GM18868 (cell line): ENCODE data around the gene FBXO9.

ENCODE experiments used
- ATAC-seq: cut with Tn5 transposase; IDR thresholded peaks from one replicate; pipeline ENCODE4 v1.9.1; 2021; ENCODE audit warnings: mild to moderate bottlenecking, moderate library complexity; ENCODE audit not compliant: unreplicated experiment

Gene FBXO9

DNA sequence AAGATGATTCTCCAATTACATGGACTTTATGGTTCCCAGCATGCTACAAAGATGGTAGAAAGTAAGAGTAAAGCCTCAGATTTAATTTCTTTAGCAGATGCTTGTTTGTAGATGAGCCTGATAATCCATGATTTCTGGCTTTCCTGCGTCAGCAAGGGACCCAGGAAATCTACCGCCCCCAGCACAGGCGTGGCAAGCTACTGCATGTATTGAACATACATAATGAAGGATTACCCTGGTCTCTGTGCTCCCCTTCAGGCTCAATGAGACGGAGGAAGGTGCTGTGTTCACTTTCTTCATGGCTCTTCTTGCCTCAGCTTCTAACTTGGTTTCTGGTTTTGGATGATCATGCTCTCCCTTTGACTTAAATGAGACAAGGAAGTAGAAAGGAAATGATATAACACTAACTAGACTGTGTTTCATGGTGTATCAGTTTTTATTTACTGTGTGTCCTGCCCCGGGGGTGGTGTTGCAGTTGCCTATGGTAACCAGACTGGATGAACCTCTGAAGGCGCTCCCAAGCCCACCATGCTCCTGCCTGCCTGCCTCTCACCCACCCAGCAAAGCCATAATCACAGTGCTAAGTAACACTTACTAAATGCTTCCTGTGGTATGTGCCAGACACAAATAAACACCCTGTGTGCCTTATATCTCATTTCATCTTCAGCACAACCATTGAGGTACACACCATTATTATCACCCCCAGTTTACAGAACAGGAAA is 65.5 kb downstream of the FBXO9 start:
- ATAC-seq: no peak

DNA sequence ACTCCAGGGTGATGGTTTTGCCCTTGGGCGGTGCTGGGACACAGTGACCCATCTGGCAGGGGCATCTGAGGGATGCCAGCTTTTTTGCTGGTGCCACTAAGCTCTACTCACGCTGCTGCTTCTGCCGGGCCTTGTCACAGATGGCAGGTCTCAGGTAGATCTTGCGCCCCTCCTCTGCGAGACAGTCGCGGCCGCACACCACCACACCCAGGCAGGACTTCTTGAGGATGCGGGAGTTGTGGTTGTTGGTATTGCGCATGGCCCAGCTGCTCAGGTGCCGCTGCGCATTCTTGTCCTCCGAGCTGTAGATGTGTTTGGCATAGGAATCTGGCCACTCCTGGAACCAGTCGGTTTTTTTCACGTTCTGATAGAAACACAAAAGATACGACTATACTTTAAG is 68.8 kb downstream of the FBXO9 start:
- no peak for ATAC-seq

DNA sequence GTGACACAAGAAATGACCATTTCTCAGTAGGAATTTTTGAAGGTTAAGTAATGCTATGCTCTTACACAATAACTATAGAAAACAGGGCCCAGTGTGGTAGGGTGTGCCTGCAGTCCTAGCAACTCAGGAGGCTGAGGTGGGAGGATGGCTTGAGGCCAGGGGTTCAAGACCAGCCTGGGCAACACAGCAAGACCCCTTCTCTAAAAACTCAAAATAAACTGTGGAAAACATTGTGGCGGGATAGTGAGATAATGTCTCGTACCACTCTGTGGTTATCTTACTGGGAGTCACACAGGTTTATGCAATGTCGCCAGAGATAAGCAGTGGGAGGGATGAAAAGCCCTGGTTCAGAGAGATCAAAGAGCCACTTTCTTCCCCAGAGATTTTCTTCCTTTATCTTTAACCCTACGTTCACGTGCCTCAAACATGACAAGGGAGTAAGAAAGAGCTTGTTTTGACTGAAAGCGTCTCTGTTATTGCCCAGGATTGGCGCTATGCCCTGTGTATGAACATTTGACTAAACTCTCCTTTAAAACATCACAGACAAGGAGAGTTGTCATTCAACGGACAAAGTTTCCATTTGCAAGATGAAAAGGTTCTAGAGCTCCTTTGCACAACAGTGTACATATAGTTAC is 69.5 kb downstream of the FBXO9 start:
- no peak for ATAC-seq

DNA sequence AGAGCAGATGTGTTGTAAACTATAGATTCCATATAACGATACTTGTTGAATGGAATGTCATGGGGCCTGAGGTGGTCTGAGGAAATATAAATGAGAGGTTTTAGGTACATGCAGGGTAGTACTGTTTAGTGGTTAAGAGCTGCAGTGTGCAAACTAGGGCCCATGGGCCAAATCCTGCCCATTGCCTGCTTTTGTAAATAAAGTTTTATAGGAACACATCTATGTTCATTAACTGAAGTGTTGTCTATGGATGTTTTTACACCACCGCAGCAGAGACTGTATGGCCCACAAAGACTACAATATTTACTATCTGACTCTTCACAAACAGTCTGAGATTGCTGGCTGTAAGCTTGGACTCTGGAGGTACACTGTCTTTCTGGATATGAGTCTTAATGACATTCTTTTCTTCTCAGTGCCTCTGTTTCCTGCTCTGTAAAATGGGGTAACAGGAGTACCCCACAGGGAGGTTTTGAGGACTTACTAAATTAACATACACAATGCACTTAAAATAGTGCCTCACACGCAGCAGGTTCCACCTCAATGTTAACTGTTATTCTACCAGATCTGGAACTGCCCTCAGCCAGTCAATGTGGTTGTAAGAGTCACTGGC is 70.9 kb downstream of the FBXO9 start:
- ATAC-seq: no peak

DNA sequence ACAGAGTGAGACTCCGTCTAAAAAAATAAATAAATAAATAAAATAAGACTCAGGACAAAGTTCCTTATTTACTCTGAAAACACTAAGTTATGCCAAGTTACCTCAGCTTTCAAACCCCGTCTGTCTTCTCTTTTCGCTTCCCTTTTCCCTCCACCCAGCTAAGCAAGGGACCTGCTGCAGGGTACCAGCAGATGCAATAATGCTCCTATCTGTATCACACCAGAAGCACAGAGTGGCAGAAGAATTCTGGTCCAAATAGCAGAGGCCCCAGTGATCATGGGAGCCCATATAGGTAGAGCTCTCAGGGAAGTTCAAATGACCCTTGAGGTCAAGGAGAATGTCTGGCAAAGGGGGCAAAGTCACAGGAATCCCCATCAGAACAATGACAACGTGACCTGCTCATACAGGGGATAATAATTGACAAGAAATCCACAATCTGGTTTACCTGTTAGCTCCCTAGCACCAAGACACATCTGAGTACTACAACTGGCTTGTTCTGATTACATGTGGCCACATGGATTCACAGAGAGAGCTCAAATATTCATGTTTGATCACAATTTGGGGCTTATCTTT is 74.7 kb downstream of the FBXO9 start:
- no peak for ATAC-seq

DNA sequence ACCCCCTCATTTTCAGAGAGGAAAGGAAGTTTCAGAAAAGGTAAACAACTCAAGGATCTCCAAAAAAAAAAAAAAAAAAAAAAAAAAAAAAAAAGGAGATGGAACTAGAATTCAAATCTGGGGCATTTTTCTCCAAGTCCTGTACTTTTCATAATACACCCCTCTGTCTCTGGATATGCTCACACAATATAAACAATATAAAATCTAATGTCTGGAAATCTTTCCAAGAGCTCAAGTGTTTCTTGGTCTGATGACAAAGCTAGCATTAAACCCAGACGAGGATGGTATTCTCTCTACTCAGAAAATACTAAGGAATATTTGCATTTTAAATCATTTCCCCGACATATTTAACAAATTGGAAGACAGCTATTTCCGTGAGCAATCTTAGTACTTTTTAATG is 77.6 kb downstream of the FBXO9 start:
- no peak for ATAC-seq

DNA sequence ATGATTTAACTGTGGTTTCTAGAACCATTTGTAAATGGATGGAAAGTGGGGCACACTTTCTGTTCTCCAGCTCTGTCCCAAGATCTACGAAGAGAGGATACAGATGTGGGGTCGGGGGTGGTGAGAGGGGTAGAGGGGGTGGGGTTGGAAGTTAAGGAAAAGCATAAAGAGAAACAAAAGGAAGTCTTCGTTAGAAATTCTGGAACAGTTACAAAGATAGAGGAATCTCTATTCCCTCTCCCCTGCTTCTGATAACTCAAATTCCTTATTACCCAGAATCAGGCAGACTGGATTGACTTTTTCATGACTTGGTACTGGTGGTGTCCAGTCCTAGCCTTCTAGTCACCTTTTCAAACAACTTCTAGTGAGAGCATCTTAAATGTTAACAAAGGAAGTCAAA is 78.5 kb downstream of the FBXO9 start:
- no peak for ATAC-seq

DNA sequence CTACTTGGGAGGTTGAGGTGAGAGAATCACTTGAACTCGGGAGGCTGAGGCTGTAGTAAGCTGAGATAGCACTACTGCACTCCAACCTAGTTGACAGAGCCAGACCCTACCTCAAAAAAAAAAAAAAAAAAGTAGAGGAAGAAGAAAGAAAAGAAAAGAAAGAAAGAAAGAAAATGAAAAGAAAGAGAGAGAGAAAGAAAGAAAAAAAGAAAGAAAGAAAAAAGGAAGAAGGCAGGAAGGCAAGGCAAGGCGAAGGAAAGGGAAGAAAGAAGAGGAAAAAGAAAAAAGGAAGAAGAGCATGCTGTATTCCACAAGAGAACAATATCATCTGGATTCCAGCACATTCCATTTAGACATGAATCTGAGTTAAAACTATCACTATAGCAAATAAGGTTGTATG is 79.6 kb downstream of the FBXO9 start:
- ATAC-seq: no peak

DNA sequence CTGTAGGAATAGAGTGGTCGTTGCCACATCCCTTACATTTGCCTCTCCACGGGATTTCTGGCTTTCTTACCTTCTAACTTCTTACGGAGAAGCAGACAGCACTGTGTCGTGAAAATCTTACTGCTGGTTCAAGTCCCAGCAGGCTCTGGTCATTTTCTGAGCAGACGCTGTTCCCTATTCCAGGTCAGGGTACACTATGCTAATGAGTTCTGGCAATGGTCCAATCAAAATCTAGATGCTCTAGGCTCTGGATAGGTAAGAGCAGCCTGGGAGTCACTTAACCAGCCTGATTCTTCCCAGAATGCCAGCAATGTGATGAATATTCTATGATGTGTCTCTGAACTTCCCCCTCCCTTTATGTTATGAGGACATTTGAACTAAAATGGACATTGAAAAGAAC is 83.5 kb downstream of the FBXO9 start, which contains the start of gene GCM1:
Gene GCM1 (minus strand): TSS at position 158 of the 400 bp plus-strand sequence. CDS start 3,209 bp downstream, outside the sequence.
- ATAC-seq: no peak
